ENCODE results near the gene EIF4ENIF1. TPM values are rescaled to one million over a fixed set of nuclear protein-coding genes. Genes with fewer than 3 reads are reported as not detected.
"Not testable (repeated sequence)": the region's sequence is repeated elsewhere in the genome, so short reads cannot be mapped to it uniquely, and the experiment has no call there.

The EIF4ENIF1 gene
- total RNA-seq, 4 donors from 2014 or later = 10.1 to 19.6 (median 15.1) TPM

- DNase-seq (no peak), ATAC-seq (no peak)
- no peaks in the 10 kb centered on the region for H3K36me3 ChIP-seq
- H3K27ac ChIP-seq = no peak overlapping the region
- intact Hi-C loops (cut with DNase I; ENCODE audit: low total_unique reads) (no loop called here), in situ Hi-C loops (cut with MboI; ENCODE audit: low sequenced_read_pairs in 4 of 4) (no loop called here)
- no peak overlapping the region for H3K4me3 ChIP-seq
- no peaks in the 10 kb centered on the region for H3K9me3 ChIP-seq
- no peak for TF ChIP-seq CTCF (IDR thresholded peaks at IDR 0.05 in 4 of 5, conservative IDR thresholded peaks at IDR 0.05 in 1 of 5)
- no peak for TF ChIP-seq POLR2A (IDR thresholded peaks at IDR 0.05)
- no peaks in the 10 kb centered on the region for H3K27me3 ChIP-seq
- no peaks in the 10 kb centered on the region for H3K4me1 ChIP-seq
Observed at GRCh38 chr22:31532060-31532459, 42.4 kb upstream of the EIF4ENIF1 start.

- intact Hi-C loops (cut with DNase I; ENCODE audit: low total_unique reads) (no loop called here), in situ Hi-C loops (cut with MboI; ENCODE audit: low sequenced_read_pairs in 4 of 4) (no loop called here)
- Histone ChIP-seq H3K4me1 (no peaks in the 10 kb centered on the region), H3K27me3 (no peaks in the 10 kb centered on the region), H3K9me3 (no peaks in the 10 kb centered on the region), H3K27ac (no peak overlapping the region), H3K36me3 (no peaks in the 10 kb centered on the region), H3K4me3 (no peak overlapping the region)
- ATAC-seq = no peak
- no peak for TF ChIP-seq POLR2A (IDR thresholded peaks at IDR 0.05)
- no peak for TF ChIP-seq CTCF (IDR thresholded peaks at IDR 0.05 in 4 of 5, conservative IDR thresholded peaks at IDR 0.05 in 1 of 5)
- DNase-seq = no peak
Observed at GRCh38 chr22:31530823-31531195, 41.2 kb upstream of the EIF4ENIF1 start.

- no peak overlapping the region for H3K4me3 ChIP-seq
- TF ChIP-seq CTCF (IDR thresholded peaks at IDR 0.05 in 4 of 5, conservative IDR thresholded peaks at IDR 0.05 in 1 of 5) (no peak), POLR2A (IDR thresholded peaks at IDR 0.05) (no peak)
- H3K27ac ChIP-seq = no peak overlapping the region
- ATAC-seq = no peak
- no peaks in the 10 kb centered on the region for H3K4me1 ChIP-seq
- DNase-seq = no peak
- intact Hi-C loops (cut with DNase I; ENCODE audit: low total_unique reads) (loop anchor here (5.0 kb wide), 1 partner anchor 361 kb away; no protein-coding TSS in a partner anchor), in situ Hi-C loops (cut with MboI; ENCODE audit: low sequenced_read_pairs in 4 of 4) (no loop called here)
- H3K36me3 ChIP-seq = no peaks in the 10 kb centered on the region
- no peaks in the 10 kb centered on the region for H3K27me3 ChIP-seq
- no peaks in the 10 kb centered on the region for H3K9me3 ChIP-seq
Observed at GRCh38 chr22:31526270-31526669, 36.6 kb upstream of the EIF4ENIF1 start.

GRCh38 chr22:31524132-31524531 lies 34.5 kb upstream of the EIF4ENIF1 start:
- H3K36me3 ChIP-seq; in situ Hi-C loops (cut with MboI; ENCODE audit: low sequenced_read_pairs in 4 of 4); DNase-seq; H3K4me1 ChIP-seq; H3K27me3 ChIP-seq; H3K4me3 ChIP-seq; H3K9me3 ChIP-seq; H3K27ac ChIP-seq; intact Hi-C loops (cut with DNase I; ENCODE audit: low total_unique reads); ATAC-seq: not testable (repeated sequence)

GRCh38 chr22:31520051-31520450 lies 30.4 kb upstream of the EIF4ENIF1 start:
- no peak overlapping the region for H3K4me3 ChIP-seq
- intact Hi-C loops (cut with DNase I; ENCODE audit: low total_unique reads) (no loop called here), in situ Hi-C loops (cut with MboI; ENCODE audit: low sequenced_read_pairs in 4 of 4) (no loop called here)
- no peaks in the 10 kb centered on the region for H3K9me3 ChIP-seq
- no peaks in the 10 kb centered on the region for H3K27me3 ChIP-seq
- no peak for DNase-seq
- no peaks in the 10 kb centered on the region for H3K36me3 ChIP-seq
- no peaks in the 10 kb centered on the region for H3K4me1 ChIP-seq
- no peak overlapping the region for H3K27ac ChIP-seq
- TF ChIP-seq CTCF (IDR thresholded peaks at IDR 0.05 in 4 of 5, conservative IDR thresholded peaks at IDR 0.05 in 1 of 5) (no peak), POLR2A (IDR thresholded peaks at IDR 0.05) (no peak)
- no peak for ATAC-seq

Data from gastrocnemius medialis (tissue), 4 donors.